Measurements from ENCODE around the gene CD79A.
"Not testable (repeated sequence)": the region's sequence is repeated elsewhere in the genome, so short reads cannot be mapped to it uniquely, and the experiment has no call there.

- TF ChIP-seq CTCF (conservative IDR thresholded peaks at IDR 0.05 in 1 of 2, IDR thresholded peaks at IDR 0.05 in 1 of 2; ENCODE audit: low read depth in 1 of 2, low read length in 2 of 2); EZH2 (IDR thresholded peaks at IDR 0.05; ENCODE audit: low read length, missing control alignments): not testable (repeated sequence)
Observed at GRCh38 chr19:41875973-41876372, 1.1 kb upstream of the CD79A start.
